NCI-H345 treated with DMSO at 0.1 percent for 48 hours (cell line): Measurements from ENCODE around the gene WDR36.
"Not testable (repeated sequence)": the region's sequence is repeated elsewhere in the genome, so short reads cannot be mapped to it uniquely, and the experiment has no call there.

Experiments
- DNase-seq: peaks from one replicate; lab custom pipeline; 2025; ENCODE audit not compliant: unreplicated experiment; lab: John Stamatoyannopoulos, UW

Gene WDR36

GRCh38 chr5:111134864-111135263 is 42.7 kb downstream of the WDR36 start:
- DNase-seq = no peak

- DNase-seq = no peak
Measured at GRCh38 chr5:111135363-111135762, 43.2 kb downstream of the WDR36 start.

- DNase-seq = no peak
Measured at GRCh38 chr5:111135946-111136345, 43.8 kb downstream of the WDR36 start.

- DNase-seq = no peak
Measured at GRCh38 chr5:111138096-111138495, 45.9 kb downstream of the WDR36 start.

GRCh38 chr5:111141471-111141870 is 49.3 kb downstream of the WDR36 start:
- not testable (repeated sequence) for DNase-seq

DNA sequence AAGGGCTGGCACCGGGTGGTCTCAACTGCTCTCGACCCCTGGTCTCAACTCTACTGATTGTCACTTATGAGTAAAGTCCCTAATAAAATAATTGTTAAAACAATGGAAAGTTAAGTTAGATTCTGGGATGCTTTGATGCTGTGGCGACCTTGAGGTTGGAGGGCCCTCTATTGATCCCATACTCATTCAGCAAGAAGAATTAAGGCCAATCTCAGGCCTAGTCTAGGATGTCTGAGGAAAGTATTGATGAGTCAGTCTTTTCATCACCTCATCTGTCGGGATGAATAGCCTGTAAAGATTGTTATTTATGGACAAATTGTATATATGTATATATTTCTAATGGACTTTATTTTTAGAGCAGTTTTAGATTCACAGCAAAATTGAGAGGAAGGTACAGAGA is 50.8 kb downstream of the WDR36 start:
- no peak for DNase-seq

DNA sequence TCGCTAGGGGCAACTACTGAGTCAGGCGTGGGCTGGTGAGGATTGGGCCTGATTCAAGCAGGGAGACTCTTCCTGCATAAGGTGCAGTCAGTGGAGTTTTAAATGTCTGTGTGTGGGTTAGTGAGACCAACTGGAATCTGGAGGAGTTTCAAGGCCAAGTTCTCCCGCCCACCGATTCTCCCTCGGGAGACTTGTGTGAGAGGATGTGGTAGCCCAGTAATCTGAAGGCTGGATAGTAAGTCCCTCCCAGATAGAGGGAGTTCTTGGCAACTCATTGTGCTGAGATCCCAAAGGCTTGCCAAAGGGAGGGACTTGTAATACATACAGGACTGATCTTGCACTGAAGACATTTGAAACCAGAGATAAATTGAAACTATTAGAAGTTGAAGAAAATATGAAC is 51.8 kb downstream of the WDR36 start:
- DNase-seq = no peak

DNA sequence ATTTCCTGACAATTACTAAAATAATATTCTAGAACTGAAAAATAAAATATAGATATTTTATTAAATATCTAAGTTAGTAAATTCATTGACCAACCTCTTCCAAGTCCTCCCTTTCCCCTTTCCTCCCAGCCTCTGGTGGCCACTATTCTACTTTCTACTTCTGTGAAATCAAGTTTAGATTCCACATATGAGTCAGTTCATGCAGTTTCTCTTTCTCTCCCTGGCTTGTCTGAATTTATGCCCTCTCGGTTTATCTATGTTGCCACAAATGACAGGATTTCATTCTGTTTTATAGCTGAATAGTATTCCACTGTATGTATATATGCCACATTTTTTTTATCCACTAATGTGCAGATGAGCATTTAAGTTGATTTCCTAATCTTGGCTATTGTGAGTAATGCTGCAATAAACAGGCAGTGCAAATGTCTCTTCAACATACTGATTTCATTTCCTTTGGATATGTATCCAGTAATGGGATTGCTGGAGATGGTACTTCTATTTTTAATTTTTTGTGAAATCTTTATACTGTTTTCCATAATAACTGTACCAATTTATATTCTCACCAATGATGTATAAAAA is 52.3 kb downstream of the WDR36 start:
- DNase-seq = no peak

DNA sequence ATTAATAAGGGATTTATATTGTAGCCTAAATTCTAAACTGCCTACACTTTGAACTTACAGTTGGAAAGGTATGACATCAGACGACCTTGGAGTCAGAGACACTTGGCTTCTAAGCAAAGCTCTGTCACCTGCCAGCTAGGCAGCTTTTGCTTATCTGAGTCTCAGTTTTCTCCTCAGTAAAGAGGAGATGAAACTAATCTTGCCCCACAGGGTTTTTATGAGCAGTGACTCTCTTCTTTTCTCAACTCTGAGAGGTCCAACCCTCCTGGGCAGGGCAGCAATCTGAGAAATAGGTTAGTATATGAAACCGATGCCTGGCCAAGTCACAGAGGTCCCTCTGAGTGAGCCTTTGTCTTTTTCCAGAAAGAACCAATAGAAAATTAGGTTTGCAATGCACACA is 53.9 kb downstream of the WDR36 start:
- no peak for DNase-seq

DNA sequence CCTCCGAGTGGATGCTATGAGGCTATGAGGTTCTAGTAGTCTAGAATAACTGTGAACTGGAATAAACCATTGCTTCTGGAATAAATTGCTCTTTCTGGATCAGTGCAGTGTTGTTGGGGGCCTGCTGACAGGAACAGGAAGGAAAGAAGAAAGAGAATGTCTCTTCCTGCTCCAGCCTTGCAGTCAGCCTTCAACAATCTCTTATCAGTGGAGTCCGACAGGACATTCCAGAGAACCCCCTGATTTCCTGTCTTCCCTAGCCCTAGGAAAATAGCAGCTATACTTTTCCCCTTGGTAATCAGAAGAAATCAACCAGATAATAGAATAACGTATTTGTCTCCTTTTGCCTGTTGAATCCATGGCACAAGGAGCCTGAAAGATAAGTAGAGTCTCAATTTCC is 55.4 kb downstream of the WDR36 start:
- DNase-seq = no peak

- no peak for DNase-seq
Measured at GRCh38 chr5:111151998-111152397, 59.9 kb downstream of the WDR36 start.

DNA sequence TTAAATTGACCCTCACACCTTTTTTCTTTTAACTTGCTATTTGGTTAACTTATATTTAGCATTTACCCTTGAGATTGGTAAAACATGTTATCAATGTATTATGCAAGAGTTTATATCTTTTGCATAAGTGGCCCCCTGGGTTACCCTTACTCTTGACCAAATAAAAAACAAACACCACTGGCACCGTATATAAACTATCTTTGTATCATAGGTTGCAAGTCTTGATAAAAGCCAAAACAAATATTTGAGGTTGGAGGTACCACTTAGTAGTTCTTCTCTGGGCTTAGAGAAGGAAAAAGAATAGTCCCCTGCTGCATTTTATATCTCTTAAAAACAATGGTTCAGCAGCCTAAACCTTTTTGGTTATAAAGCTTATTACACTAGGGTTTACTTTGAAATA is 61.3 kb downstream of the WDR36 start:
- DNase-seq = no peak

- no peak for DNase-seq
Measured at GRCh38 chr5:111153945-111154344, 61.8 kb downstream of the WDR36 start.

- DNase-seq = peak; percentile 39
Measured at GRCh38 chr5:111158105-111158744, 66.1 kb downstream of the WDR36 start.

DNA sequence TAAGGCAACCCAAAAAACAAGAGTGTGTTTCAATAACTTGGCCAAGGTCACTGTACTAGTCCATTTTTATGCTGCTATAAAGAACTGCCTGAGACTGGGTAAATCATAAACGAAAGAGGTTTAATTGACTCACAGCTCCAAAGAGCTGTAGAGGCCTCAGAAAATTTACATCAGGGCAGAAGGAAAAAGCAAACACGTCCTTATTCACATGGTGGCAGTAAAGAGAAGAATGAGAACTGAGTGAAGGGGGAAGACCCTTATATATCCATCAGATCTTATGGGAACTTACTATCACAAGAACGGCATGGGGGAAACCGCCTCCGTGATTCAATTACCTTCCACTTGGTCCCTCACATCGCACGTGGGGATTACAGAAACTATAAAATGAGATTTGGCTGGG is 67.7 kb downstream of the WDR36 start:
- no peak for DNase-seq

DNA sequence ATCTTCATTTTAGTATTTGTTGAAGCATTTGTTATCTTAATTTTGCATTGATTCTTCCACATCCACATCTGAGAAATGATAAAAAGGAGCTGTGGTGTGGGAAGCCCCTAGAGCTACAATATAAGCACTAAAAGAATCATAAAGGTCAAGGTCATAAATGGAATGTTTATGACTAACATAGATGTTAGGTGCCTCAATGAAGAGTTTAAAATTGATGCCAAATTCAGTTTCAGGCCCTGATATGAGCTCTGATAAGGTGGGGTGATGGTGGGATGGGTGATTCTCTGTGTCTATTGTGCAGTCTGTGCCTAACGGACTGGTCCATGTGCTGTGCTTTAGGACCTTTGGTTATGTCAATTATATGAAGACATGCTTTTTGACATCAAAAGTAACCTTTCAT is 70.9 kb downstream of the WDR36 start:
- no peak for DNase-seq

DNA sequence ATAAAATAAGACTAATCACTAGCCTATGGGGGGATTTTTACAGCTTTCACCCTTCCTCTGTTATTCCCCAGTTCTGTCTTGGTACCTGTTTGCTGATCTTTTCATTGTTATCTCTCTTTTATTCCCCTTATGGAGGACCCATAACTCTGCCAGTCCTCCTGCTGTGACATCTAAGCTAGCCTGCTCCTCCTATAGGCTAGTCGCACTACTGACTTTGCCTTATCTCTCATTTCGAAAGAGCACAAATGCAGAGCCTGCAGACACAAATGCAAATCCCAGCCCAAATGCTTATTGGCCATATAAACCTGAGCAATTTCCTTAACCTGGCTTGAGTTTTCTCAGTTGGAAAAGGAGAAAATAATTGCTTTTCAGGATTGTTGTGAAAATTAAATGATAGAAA is 72.9 kb downstream of the WDR36 start:
- DNase-seq = no peak

DNA sequence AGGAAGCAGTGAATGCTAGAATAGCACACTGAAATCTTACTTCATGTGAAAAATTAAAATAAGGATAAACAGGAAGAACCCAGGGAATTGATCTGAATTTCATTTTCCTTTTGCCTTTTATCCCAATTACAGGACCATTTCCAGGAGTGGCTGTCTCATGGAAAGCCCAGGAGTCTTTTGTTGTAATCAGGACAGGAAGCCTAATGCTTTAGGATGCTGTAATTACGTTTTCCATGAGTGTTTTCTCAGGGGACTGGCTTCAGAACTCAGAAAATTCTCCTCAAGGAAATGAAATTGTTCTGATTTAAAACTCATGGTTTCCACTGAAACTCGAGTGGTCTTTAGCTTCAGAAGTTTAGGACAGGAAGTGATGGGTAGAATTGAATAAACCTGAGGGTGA is 75.4 kb downstream of the WDR36 start:
- no peak for DNase-seq

DNA sequence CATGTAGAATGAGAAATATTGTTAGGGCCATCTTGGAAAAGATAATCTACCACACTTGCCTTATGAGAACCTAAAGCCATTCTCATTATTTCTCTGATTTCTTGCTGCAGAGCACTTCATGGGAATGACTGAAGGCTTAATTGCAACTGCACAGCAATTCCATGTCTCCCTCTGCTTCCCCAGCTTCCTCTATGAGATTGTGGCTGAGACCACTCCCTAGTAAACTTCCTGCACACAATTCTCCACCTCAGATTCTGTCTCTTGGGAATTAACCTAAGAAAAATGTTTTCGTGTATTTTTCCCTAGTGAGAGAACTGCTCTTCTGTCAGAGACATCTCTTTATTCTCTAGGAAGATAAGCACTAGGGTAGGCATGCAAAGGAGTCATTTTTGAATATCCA is 76.5 kb downstream of the WDR36 start:
- no peak for DNase-seq

GRCh38 chr5:111169269-111169668 is 77.1 kb downstream of the WDR36 start:
- no peak for DNase-seq

GRCh38 chr5:111170279-111170678 is 78.1 kb downstream of the WDR36 start:
- DNase-seq = no peak

- no peak for DNase-seq
Measured at GRCh38 chr5:111172504-111172903, 80.4 kb downstream of the WDR36 start.

- no peak for DNase-seq
Measured at GRCh38 chr5:111173476-111173875, 81.3 kb downstream of the WDR36 start.
